Limb (tissue), 2 donors: ENCODE data around the gene ARHGAP1.

ENCODE experiments used
- DNase-seq, 2 donors: peaks; one replicate each; pipeline ENCODE4 v3.0.0-alpha.2; 2016; ENCODE audit errors: extremely low spot score in 2 of 2

ARHGAP1 gene

DNA sequence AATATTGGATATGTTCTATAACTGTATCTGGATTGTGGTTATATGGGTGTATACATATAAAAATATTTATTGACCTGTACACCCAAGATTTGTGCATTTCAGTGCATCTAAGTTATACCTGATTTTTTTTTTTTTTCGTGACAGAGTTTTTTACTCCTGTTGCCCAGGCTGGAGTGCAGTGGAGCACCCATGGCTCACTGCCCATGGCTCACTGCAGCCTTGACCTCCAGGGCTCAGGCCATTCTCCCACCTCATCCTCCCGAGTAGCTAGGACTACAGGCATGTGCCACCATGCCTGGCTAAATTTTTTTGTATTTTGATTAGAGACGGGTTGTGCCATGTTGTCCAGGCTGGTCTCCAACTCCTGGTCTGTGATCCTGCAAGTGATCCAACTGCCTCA, 58.8 kb downstream of the ARHGAP1 start:
- DNase-seq = no peak

DNA sequence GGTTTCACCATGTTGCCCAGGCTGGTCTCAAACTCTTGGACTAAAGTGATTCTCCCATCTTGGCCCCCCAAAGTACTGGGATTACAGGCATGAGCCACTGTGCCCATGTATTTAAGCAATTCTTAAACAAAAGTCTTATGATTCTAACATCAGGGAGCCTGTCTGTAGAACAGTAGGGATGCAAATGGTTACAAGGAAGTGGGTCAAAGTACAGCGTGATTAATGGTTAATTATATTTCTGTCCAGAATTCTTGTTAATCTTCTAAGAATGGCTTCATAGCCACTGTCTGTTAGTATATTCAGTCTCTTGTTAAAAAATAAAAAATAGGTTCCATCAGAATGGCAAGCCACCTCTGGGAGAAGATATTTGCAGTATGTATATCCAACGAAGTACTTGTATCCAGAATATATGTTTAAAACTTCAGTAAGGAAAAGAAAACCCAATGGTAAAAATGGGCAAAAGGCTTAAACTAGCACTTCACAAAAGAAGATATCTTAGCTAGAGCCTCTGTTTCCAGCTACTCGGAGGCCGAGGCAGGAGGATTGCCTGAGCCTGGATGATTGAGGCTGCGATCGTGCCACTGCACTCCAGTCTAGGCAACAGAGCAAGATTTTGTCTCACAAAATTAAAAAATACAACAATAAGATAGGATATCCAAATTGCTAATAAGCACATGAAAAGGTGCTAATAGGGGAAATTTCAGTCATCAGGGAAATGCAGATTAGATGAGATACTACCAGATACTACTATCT, 60.2 kb downstream of the ARHGAP1 start:
- DNase-seq = no peak

DNA sequence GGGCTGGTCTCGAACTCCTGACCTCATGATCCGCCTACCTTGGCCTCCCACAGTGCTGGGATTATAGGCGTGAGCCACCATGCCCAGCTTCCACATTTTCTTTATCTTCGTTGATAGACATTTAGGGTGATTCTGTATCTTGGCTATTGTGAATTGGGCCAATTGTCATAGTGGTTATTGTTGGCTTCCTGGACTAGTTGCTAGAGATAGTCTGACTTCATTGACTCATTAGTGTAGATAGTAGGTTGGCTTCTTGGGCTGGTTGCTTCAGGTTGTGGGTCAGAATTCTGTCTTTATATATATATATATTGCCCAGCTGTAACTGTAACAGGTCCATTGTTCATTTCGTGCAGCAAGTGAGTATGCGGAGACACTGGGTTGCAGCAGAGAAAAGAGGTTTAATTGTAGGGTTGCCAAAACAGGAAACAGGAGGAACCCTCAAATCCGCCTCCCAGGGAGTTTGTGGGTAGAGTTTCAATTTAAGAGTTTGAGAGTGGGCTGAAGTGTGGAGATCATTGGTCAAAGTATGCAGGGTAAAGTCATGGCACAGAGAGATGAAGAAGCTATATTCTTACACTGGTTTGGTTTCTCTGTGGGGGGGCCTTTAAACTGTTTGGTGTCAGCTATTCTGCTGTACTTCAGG, 61.1 kb downstream of the ARHGAP1 start:
- DNase-seq = no peak

DNA sequence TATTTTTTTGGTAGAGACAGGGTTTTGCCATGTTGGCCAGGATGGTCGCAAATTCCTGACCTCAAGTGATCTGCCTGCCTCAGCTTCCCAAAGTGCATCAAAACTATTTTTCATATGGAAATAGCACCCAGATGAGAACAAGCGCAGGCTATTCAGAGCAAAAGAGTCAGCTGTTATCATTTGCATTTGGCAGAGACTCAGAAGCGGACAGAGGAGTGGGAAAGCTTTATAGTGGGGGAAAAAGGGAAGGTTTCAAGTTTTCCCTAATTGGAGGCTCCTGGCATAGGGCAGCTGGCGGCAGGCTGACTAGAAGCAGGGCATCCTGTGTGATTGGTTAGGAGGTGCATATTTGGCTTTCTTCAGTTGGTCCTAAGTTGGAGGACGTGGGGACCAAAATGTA, 62.9 kb downstream of the ARHGAP1 start:
- no peak for DNase-seq

DNA sequence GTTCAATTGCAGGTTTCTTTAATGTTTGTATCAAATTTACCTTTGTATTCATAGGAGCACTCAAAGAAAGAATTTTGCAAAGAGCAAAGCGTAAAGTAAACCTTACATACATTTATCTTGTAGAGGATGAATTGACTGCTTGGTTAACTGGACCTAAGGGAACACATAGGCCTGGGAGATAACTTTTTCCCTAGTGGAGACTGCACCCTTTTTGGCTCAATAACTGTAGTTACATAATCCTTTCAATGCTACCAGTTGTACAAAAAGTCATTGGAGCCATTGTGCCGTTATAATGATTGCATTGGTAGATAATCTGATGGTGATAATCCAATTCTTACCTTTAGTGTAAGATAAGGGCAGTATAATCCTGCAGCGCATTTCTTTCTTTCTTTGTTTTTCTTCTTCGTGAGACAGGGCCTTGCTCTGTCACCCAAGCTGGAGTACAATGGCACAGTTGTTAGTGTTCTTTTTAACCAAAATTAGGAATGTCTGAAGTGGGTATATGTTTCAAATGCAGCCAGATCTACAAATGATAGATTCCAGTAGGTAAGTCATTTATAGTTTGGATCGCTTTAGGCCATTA, 64.8 kb downstream of the ARHGAP1 start:
- DNase-seq = no peak

DNA sequence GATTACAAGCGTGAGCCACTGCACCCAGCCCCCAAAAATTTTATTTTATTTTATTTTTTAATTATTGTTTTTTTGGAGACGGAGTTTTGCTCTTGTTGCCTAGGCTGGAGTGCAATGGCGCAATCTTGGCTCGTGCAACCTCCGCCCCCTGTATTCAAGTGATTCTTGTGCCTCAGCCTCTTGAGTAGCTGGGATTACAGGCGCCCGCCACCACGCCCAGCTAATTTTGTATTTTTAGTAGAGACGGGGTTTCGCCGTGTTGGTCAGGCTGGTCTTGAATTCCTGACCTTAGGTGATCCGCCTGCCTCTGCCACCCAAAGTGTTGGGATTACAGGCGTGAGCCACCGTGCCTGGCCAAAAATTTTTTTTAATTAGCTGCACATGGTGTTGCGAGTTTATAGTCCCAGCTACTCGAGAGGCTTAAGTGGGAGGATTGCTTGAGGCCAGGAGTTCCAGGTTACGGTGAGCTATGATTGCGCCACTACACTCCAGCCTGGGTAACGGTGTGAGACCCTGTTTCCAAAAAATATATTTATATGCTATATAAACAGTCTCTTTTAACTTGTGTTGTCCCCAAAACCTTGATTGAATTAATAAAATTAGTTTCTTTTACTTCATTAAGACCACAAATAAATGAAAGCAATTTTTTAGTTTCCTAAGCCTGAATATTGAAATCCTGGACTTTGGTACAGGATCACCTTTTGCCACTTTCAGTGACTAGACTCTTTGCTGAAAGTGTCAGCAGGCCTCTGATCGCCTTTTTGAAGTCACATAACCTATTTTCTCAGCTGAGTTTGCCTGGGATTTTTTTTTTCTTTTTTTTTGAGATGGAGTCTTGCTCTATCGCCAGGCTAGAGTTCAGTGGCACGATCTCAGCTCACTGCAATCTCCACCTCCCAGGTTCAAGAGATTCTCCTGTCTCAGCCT, 66.9 kb downstream of the ARHGAP1 start:
- DNase-seq = no peak

DNA sequence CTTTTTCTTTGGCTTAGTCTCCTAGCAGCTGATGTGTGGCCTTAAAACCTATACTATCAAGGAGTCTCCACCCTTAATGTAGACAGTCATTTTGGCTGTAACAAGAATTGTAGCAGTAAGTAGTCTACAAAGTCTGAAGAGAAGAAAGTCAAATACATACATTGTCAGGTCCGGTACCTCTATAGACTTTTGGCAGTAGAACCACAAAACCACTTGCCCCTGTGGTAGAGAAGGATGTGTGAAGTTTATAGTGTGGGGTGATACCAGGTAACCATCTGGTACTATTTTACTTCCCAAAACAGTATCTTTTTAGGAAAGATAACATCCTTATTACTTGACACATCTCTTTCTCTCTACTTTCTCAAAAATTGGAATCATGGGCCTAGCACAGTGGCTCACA, 67.9 kb downstream of the ARHGAP1 start:
- no peak for DNase-seq

DNA sequence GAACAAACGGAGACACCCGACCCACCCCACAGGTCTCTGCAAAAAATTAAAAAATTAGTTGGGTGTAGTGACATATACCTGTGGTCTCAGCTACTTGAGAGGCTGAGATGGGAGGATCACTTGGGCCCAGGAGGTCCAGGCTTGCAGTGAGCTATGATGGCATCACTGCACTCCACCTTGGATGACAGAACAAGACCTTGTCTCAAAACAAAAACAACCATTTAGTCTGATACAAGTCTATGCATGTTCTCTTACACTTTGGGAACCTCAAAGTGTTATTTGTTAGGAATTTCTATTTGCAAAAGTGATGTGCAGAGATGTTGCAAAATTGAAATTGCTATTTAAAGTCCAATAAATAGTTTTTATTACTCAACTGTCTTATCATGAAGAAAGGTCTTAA, 68.7 kb downstream of the ARHGAP1 start:
- DNase-seq = no peak

DNA sequence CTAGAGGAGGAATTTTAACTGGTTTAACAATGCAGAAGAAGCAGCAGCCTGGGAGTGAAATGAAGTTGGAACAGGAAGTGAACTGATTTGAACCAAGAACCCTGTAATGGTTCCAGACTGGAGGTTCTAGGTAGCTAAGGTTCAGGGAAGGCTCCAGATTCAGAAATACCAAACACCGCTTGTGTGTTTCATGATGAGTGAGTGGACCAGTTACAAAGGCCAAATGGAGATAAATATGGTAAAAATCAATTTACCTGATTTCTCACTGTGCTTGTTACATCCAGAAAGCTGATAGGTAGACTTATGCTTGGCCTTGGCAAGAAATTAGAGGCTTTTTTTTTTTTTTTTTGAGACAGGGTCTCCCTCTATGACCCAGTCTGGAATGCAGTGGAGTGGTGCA, 70.2 kb downstream of the ARHGAP1 start:
- no peak for DNase-seq

DNA sequence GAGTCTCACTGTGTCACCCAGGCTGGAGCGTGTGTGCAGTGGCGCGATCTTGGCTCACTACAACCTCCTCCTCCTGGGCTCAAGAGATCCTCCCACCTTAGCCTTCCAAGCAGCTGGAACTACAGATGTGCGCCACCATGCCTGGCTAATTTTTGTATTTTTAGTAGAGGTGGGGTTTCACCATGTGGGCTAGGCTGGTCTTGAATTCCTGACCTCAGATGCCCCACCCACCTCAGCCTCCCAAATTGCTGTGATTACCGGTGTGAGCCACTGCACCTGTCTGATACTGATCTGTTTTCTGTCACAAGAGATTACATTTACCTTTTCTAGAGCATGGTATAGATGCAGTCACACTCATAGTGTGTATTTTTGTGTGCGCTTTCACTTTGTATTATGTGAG, 71.5 kb downstream of the ARHGAP1 start:
- DNase-seq = no peak
